GM12878 (cell line): ENCODE results near the gene SRC. TPM values are rescaled to one million over a fixed set of nuclear protein-coding genes. Genes with fewer than 3 reads are reported as not detected.

Experiments
- ATAC-seq: fragments of 200-7000 bp; cut with Tn5 transposase; 3 replicates; pipeline ENCODE4 v1.9.1; 2020; ENCODE audit warnings: mild to moderate bottlenecking, moderate library complexity
- BruUV-seq: library from RNA; stranded (reverse); fragments of 400-500 nt; replicated peaks from 2 replicates; lab custom pipeline; 2021; lab: Mats Ljungman, UMichigan
- CTCF ChIA-PET: fragments of 300-600 bp; sonication (Branson Sonifier 250); formaldehyde crosslinking; extraction: SDS; loops from one replicate; lab custom pipeline; 2021; ENCODE audit warnings: inconsistent platforms; lab: Yijun Ruan, JAX
- POLR2A ChIA-PET: fragments of 350-600 bp; formaldehyde crosslinking; extraction: SDS; loops from one replicate; lab custom pipeline; 2021; ENCODE audit warnings: inconsistent platforms; lab: Charles Lee
- RAD21 ChIA-PET: fragments of 300-600 bp; sonication (Branson Sonifier 250); formaldehyde crosslinking; loops from one replicate; lab custom pipeline; 2023; ENCODE audit warnings: antibody characterized with exemption; ENCODE audit not compliant: unreplicated experiment; lab: Charles Lee
- SMC1A ChIA-PET: fragments of 300-600 bp; sonication (Branson Sonifier 250); formaldehyde crosslinking; loops from one replicate; lab custom pipeline; 2023; ENCODE audit not compliant: unreplicated experiment, uncharacterized antibody; lab: Charles Lee
- DNase-seq: peaks from one replicate; pipeline ENCODE4 v3.0.0-alpha.2; 2011; ENCODE audit warnings: low read depth, low spot score
- FAIRE-seq: peaks from 3 replicates; lab custom pipeline; 2011; peaks lifted over from hg19 to GRCh38; lab: Jason Lieb, UNC
- H2AFZ ChIP-seq: 2 replicates; pipeline ENCODE4 v1.6.0; 2011; ENCODE audit warnings: low read depth, low read length, control low read depth; ENCODE audit not compliant: control insufficient read depth
- H3K27ac ChIP-seq: 2 replicates; pipeline ENCODE4 v1.5.1; 2011; ENCODE audit warnings: control low read depth; ENCODE audit not compliant: control insufficient read depth, insufficient read depth
- H3K27me3 ChIP-seq, 2 experiments: replicated peaks in 1 of 2; 2 replicates each; pipeline versions ENCODE4 v1.6.0 to v1.6.1; 2011; ENCODE audit warnings: low read length in 1 of 2; ENCODE audit not compliant: control insufficient read depth in 2 of 2, insufficient read depth in 2 of 2
- H3K36me3 ChIP-seq, 2 experiments: 2 replicates each; pipeline ENCODE4 v1.5.1; 2011; ENCODE audit warnings: low read length in 1 of 2; ENCODE audit not compliant: control insufficient read depth in 2 of 2, insufficient read depth in 2 of 2
- H3K4me1 ChIP-seq: 2 replicates; pipeline ENCODE4 v1.6.1; 2011; ENCODE audit warnings: mild to moderate bottlenecking, low read length, moderate library complexity, mixed read lengths; ENCODE audit not compliant: control insufficient read depth, insufficient read depth
- H3K4me2 ChIP-seq: 2 replicates; pipeline ENCODE4 v1.6.0; 2011; ENCODE audit warnings: control low read depth; ENCODE audit not compliant: control insufficient read depth, insufficient read depth
- H3K4me3 ChIP-seq: fragments of 200-600 bp; sonication (generic); 2 replicates; pipeline ENCODE4 v1.5.1; 2016
- H3K79me2 ChIP-seq: 2 replicates; pipeline ENCODE4 v1.6.0; 2011; ENCODE audit warnings: low read length; ENCODE audit not compliant: control insufficient read depth, insufficient read depth
- H3K9ac ChIP-seq: 2 replicates; pipeline ENCODE4 v1.8.0; 2011; ENCODE audit warnings: low read length, control low read depth, mixed read lengths; ENCODE audit not compliant: control insufficient read depth, insufficient read depth
- H3K9me3 ChIP-seq: replicated peaks from 3 replicates; pipeline ENCODE4 v1.5.1; 2011; ENCODE audit warnings: mild to moderate bottlenecking, low read length; ENCODE audit not compliant: control insufficient read depth, insufficient read depth
- H4K20me1 ChIP-seq: 2 replicates; pipeline ENCODE4 v1.6.0; 2011; ENCODE audit not compliant: control insufficient read depth, insufficient read depth
- BHLHE40 ChIP-seq, 2 experiments: fragments of 450-650 bp in 1 of 2; IDR thresholded peaks; 2 replicates each; pipeline ENCODE4 v1.6.1; 2011 to 2017; ENCODE audit warnings: low read depth in 2 of 2, borderline replicate concordance in 1 of 2, improper control_type of control experiment in 1 of 2, low read length in 1 of 2, mild to moderate bottlenecking in 1 of 2
- CREM ChIP-seq: IDR thresholded peaks from 2 replicates; pipeline ENCODE4 v1.6.1; 2014; ENCODE audit warnings: antibody characterized with exemption, low read depth
- ETV6 ChIP-seq, 2 experiments: fragments of 450-650 bp in 1 of 2; IDR thresholded peaks in 1 of 2; conservative IDR thresholded peaks in 1 of 2; 2 replicates each; pipeline ENCODE4 v1.6.1; 2014; ENCODE audit warnings: antibody characterized with exemption in 1 of 2, borderline replicate concordance in 1 of 2, low read depth in 1 of 2, mild to moderate bottlenecking in 1 of 2, moderate library complexity in 1 of 2
- EZH2 ChIP-seq: IDR thresholded peaks from 2 replicates; pipeline ENCODE4 v1.6.1; 2012; ENCODE audit warnings: low read depth, mild to moderate bottlenecking, control low read depth, inconsistent platforms, low read length, borderline replicate concordance; ENCODE audit not compliant: control insufficient read depth
- GATAD2B ChIP-seq: fragments of 450-650 bp; conservative IDR thresholded peaks from 2 replicates; pipeline ENCODE4 v1.6.1; 2017; ENCODE audit warnings: low read depth, mild to moderate bottlenecking, moderate library complexity
- HDAC2 ChIP-seq: fragments of 200-600 bp; sonication (generic); IDR thresholded peaks from 2 replicates; pipeline ENCODE4 v1.6.1; 2017
- IKZF1 ChIP-seq: fragments of 450-650 bp; conservative IDR thresholded peaks from 2 replicates; pipeline ENCODE4 v1.6.1; 2017; ENCODE audit warnings: antibody characterized with exemption, mild to moderate bottlenecking
- MTA2 ChIP-seq: fragments of 450-650 bp; IDR thresholded peaks from 2 replicates; pipeline ENCODE4 v1.6.1; 2016; ENCODE audit warnings: low read depth, mild to moderate bottlenecking, moderate library complexity
- NR2C1 ChIP-seq: fragments of 450-650 bp; IDR thresholded peaks from 2 replicates; pipeline ENCODE4 v1.6.1; 2017; ENCODE audit warnings: antibody characterized with exemption, mild to moderate bottlenecking, moderate library complexity
- RAD51 ChIP-seq: fragments of 450-650 bp; IDR thresholded peaks from 2 replicates; pipeline ENCODE4 v1.6.1; 2016; ENCODE audit warnings: moderate library complexity, mild to moderate bottlenecking, inconsistent platforms
- RFX5 ChIP-seq: IDR thresholded peaks from 2 replicates; pipeline ENCODE4 v1.6.1; 2011; ENCODE audit warnings: low read depth, low read length, improper control_type of control experiment
- YBX1 ChIP-seq: fragments of 450-650 bp; IDR thresholded peaks from 2 replicates; pipeline ENCODE4 v1.6.1; 2016; ENCODE audit warnings: antibody characterized with exemption
- ZBED1 ChIP-seq: IDR thresholded peaks from 2 replicates; pipeline ENCODE4 v1.6.1; 2016; ENCODE audit warnings: borderline replicate concordance
- ZBTB40 ChIP-seq: fragments of 450-650 bp; IDR thresholded peaks from 2 replicates; pipeline ENCODE4 v1.6.1; 2016; ENCODE audit warnings: mild to moderate bottlenecking, moderate library complexity, borderline replicate concordance
- WGBS: methylation state at CpG from one replicate; pipeline ENCODE4 v1.1.6; 2016; ENCODE audit warnings: low lambda C conversion rate; ENCODE audit not compliant: insufficient replicate concordance, insufficient coverage; ENCODE audit errors: missing lambda C conversion rate; 5-methylcytosine and 5-hydroxymethylcytosine counted together
- in situ Hi-C: fragments of 300-500 bp; cut with MboI; formaldehyde crosslinking; loops from 9 replicates; pipeline ENCODE4 v1.14.3; 2018; ENCODE audit warnings: mixed read lengths
- intact Hi-C: fragments of 100-400 bp; cut with micrococcal nuclease; formaldehyde crosslinking; loops from one replicate; pipeline ENCODE4 v1.14.2; 2022; ENCODE audit not compliant: unreplicated experiment
- polyA plus RNA-seq, 11 experiments: library from polyadenylated mRNA; depleted of rRNA in 4 of 11; unstranded in 6 of 11; stranded (reverse) in 5 of 11; fragments of >200 nt; fragmentation: Nextera tagmentation in 4 of 11; fragmentation: Illumina TruSeq in 1 of 11; extraction: Ambion mirVana in 4 of 11; extraction: Trizol in 1 of 11; gene quantifications; 1 replicate in 1 of 11; 2 replicates in 10 of 11; pipeline versions ENCODE4 v1.2.1 to v1.2.3, GENCODE V29; 2011 to 2016; ENCODE audit warnings: inconsistent platforms in 2 of 11, missing spikeins in 2 of 11, low read depth in 1 of 11
- total RNA-seq, 4 experiments: library from RNA; depleted of rRNA in 3 of 4; stranded (reverse); fragments of >200 nt in 3 of 4; fragmentation: Illumina TruSeq in 1 of 4; extraction: Trizol in 1 of 4; gene quantifications; 2 replicates each; pipeline versions ENCODE4 v1.2.1 to v1.2.3, GENCODE V29; 2013 to 2021
- TF ChIP-seq, protein P1 (sequence below): fragments of 450-650 bp; IDR thresholded peaks from 2 replicates; pipeline ENCODE4 v1.6.1; 2017; ENCODE audit warnings: mild to moderate bottlenecking, low read depth, inconsistent platforms; ENCODE audit not compliant: poor library complexity, severe bottlenecking
- TF ChIP-seq, protein P2 (sequence below): IDR thresholded peaks from 2 replicates; pipeline ENCODE4 v1.6.1; 2011; ENCODE audit warnings: low read depth, low read length, improper control_type of control experiment, borderline replicate concordance

Gene SRC
- total and polyA plus RNA-seq, 10 of the 15 experiments (the other 5 are each of a cell fraction or from before 2014, with no cell fraction given), result 0.60 to 71.3 (median 27.2) TPM

- TF ChIP-seq BHLHE40 (IDR thresholded peaks at IDR 0.05; ENCODE audit: borderline replicate concordance in 1 of 2, low read depth in 2 of 2, low read length in 1 of 2) (no peak), HDAC2 (no peak), RFX5 (no peak)
Measured at GRCh38 chr20:37450344-37450743, 104.4 kb downstream of the SRC start (continued).

DNA sequence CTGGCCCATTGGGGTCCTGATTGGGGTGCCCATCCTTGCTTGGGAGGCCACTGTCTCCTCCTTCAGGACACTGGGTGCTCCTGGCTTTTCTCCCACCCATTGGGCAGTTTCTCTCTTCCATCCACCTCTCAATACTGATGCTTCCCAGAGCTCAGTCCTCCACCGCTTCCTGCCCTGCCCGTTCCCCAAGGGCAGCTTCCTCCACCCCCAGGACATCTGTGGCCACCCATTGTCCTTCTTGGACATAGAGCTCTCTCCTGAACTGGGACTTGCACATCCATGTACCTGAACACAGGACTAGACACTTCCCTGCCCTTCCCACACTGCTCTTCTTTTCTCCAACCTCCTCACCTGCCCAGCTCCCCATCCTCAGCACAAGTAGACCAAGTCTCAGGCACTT lies 105.7 kb downstream of the SRC start:
- 23% methylated on average over 2 of the region's 2 CpGs for WGBS
- DNase-seq (no peak), FAIRE-seq (no peak), ATAC-seq (no peak)
- in situ Hi-C loops (no loop called here), intact Hi-C loops (no loop called here)
- Histone ChIP-seq H3K79me2 (no peaks in the 10 kb centered on the region), H3K27ac (no peak overlapping the region), H2AFZ (no peak overlapping the region), H3K9ac (no peak overlapping the region), H3K27me3 (peaks cover 0 to 1% of the 10 kb centered on the region in 2 experiments; a peak in 1 of 4 replicates), H3K4me2 (no peak overlapping the region), H3K36me3 (no peaks in the 10 kb centered on the region), H3K9me3 (no peaks in the 10 kb centered on the region; the same call in 2 of the 3 replicates), H4K20me1 (no peaks in the 10 kb centered on the region), H3K4me1 (no peaks in the 10 kb centered on the region), H3K4me3 (no peak overlapping the region)
- CTCF ChIA-PET, result no interaction called here
- BruUV-seq, result no TSS peak
- POLR2A ChIA-PET, result no interaction called here
- RAD21 ChIA-PET, result no interaction called here
- no peak for TF ChIP-seq YBX1
- TF ChIP-seq, protein P1, sequence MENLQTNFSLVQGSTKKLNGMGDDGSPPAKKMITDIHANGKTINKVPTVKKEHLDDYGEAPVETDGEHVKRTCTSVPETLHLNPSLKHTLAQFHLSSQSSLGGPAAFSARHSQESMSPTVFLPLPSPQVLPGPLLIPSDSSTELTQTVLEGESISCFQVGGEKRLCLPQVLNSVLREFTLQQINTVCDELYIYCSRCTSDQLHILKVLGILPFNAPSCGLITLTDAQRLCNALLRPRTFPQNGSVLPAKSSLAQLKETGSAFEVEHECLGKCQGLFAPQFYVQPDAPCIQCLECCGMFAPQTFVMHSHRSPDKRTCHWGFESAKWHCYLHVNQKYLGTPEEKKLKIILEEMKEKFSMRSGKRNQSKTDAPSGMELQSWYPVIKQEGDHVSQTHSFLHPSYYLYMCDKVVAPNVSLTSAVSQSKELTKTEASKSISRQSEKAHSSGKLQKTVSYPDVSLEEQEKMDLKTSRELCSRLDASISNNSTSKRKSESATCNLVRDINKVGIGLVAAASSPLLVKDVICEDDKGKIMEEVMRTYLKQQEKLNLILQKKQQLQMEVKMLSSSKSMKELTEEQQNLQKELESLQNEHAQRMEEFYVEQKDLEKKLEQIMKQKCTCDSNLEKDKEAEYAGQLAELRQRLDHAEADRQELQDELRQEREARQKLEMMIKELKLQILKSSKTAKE, result no peak
- TF ChIP-seq ZBED1, result no peak
- no peak for TF ChIP-seq IKZF1
- no peak for TF ChIP-seq RAD51
- no peak for TF ChIP-seq NR2C1
- TF ChIP-seq CREM, result no peak
- TF ChIP-seq EZH2, result no peak
- TF ChIP-seq ZBTB40, result no peak
- no peak for TF ChIP-seq GATAD2B
- no peak for TF ChIP-seq ETV6 (conservative IDR thresholded peaks at IDR 0.05 in 1 of 2, IDR thresholded peaks at IDR 0.05 in 1 of 2; ENCODE audit: borderline replicate concordance in 1 of 2, low read depth in 1 of 2)
- TF ChIP-seq MTA2, result no peak
- TF ChIP-seq, protein P2, sequence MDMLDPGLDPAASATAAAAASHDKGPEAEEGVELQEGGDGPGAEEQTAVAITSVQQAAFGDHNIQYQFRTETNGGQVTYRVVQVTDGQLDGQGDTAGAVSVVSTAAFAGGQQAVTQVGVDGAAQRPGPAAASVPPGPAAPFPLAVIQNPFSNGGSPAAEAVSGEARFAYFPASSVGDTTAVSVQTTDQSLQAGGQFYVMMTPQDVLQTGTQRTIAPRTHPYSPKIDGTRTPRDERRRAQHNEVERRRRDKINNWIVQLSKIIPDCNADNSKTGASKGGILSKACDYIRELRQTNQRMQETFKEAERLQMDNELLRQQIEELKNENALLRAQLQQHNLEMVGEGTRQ, result no peak
- SMC1A ChIA-PET, result no interaction called here
